IMR-90 (cell line): ENCODE data around the gene DHRS3. TPM values are rescaled to one million over a fixed set of nuclear protein-coding genes. Genes with fewer than 3 reads are reported as not detected.

Source experiments
- ATAC-seq: fragments of 200-7000 bp; cut with Tn5 transposase; 2 replicates; pipeline ENCODE4 v1.9.1; 2020; ENCODE audit warnings: low read depth, mild to moderate bottlenecking, moderate library complexity
- BruUV-seq: library from RNA; stranded (reverse); fragments of 400-500 nt; replicated peaks from 2 replicates; lab custom pipeline; 2021; lab: Mats Ljungman, UMichigan
- CTCF ChIA-PET: fragments of 300-600 bp; formaldehyde crosslinking; extraction: SDS; loops from one replicate; lab custom pipeline; 2021; ENCODE audit warnings: antibody characterized with exemption; lab: Yijun Ruan, JAX
- POLR2A ChIA-PET: fragments of 300-600 bp; sonication (Branson Sonifier 250); formaldehyde crosslinking; loops from one replicate; lab custom pipeline; 2022; ENCODE audit warnings: antibody characterized with exemption; ENCODE audit not compliant: unreplicated experiment; lab: Charles Lee
- DNase-seq: peaks from one replicate; pipeline ENCODE4 v3.0.0; 2013
- H2AFZ ChIP-seq: replicated peaks from 2 replicates; pipeline ENCODE3; 2013; ENCODE audit warnings: low read length, mild to moderate bottlenecking; ENCODE audit not compliant: poor library complexity
- H2AK5ac ChIP-seq: 2 replicates; pipeline ENCODE4 v1.6.1; 2013; ENCODE audit warnings: low read depth, low read length, inconsistent platforms
- H2AK9ac ChIP-seq: replicated peaks from 2 replicates; pipeline ENCODE3; 2013; ENCODE audit warnings: mild to moderate bottlenecking, low read depth, low read length, moderate library complexity; ENCODE audit not compliant: poor library complexity
- H2BK120ac ChIP-seq: 2 replicates; pipeline ENCODE4 v1.6.1; 2013; ENCODE audit warnings: low read depth, low read length, inconsistent platforms
- H2BK15ac ChIP-seq: 3 replicates; pipeline ENCODE4 v1.6.1; 2013; ENCODE audit warnings: low read depth, low read length, inconsistent platforms
- H2BK20ac ChIP-seq: 2 replicates; pipeline ENCODE4 v1.6.1; 2013; ENCODE audit warnings: low read depth, mild to moderate bottlenecking, inconsistent platforms, low read length, moderate library complexity
- H2BK5ac ChIP-seq: 2 replicates; pipeline ENCODE4 v1.6.1; 2013; ENCODE audit warnings: mild to moderate bottlenecking, low read depth, low read length, inconsistent platforms; ENCODE audit not compliant: poor library complexity, severe bottlenecking
- H3K14ac ChIP-seq: replicated peaks from 2 replicates; pipeline ENCODE4 v1.6.1; 2013; ENCODE audit warnings: low read depth, low read length, inconsistent platforms
- H3K18ac ChIP-seq: 2 replicates; pipeline ENCODE4 v1.6.1; 2013; ENCODE audit warnings: low read depth, low read length, control low read depth
- H3K23ac ChIP-seq: 2 replicates; pipeline ENCODE4 v1.6.1; 2013; ENCODE audit warnings: low read depth, low read length, inconsistent platforms
- H3K27ac ChIP-seq: 2 replicates; pipeline ENCODE4 v1.5.1; 2013; ENCODE audit warnings: mild to moderate bottlenecking, control low read depth, low read length; ENCODE audit not compliant: insufficient read depth
- H3K27me3 ChIP-seq: 2 replicates; pipeline ENCODE4 v1.6.1; 2013; ENCODE audit warnings: low read length; ENCODE audit not compliant: control insufficient read depth, insufficient read depth
- H3K36me3 ChIP-seq: 2 replicates; pipeline ENCODE4 v1.6.1; 2013; ENCODE audit warnings: low read length, mixed read lengths; ENCODE audit not compliant: control insufficient read depth, insufficient read depth
- H3K4ac ChIP-seq: 2 replicates; pipeline ENCODE4 v1.6.1; 2013; ENCODE audit warnings: low read depth, low read length, inconsistent platforms
- H3K4me1 ChIP-seq: 2 replicates; pipeline ENCODE4 v1.6.1; 2013; ENCODE audit warnings: low read length, mixed read lengths; ENCODE audit not compliant: control insufficient read depth, insufficient read depth
- H3K4me2 ChIP-seq: 2 replicates; pipeline ENCODE4 v1.6.1; 2013; ENCODE audit warnings: low read depth, mild to moderate bottlenecking, control low read depth, low read length, moderate library complexity
- H3K4me3 ChIP-seq: 2 replicates; pipeline ENCODE4 v1.5.1; 2013; ENCODE audit warnings: low read depth, mild to moderate bottlenecking, control low read depth, low read length, moderate library complexity; ENCODE audit not compliant: insufficient read depth
- H3K56ac ChIP-seq: 2 replicates; pipeline ENCODE4 v1.6.1; 2013; ENCODE audit warnings: low read length, inconsistent platforms; ENCODE audit not compliant: insufficient read depth; ENCODE audit errors: extremely low read depth
- H3K79me1 ChIP-seq, 2 experiments: 2 replicates each; pipeline ENCODE4 v1.6.1; 2013; ENCODE audit warnings: low read length in 2 of 2, inconsistent platforms in 1 of 2, low read depth in 1 of 2
- H3K9ac ChIP-seq: 2 replicates; pipeline ENCODE4 v1.6.1; 2013; ENCODE audit warnings: low read depth, low read length, control low read depth
- H3K9me1 ChIP-seq: 2 replicates; pipeline ENCODE4 v1.6.1; 2013; ENCODE audit warnings: low read length, inconsistent platforms; ENCODE audit not compliant: insufficient read depth
- H3K9me3 ChIP-seq: 2 replicates; pipeline ENCODE4 v1.6.1; 2013; ENCODE audit warnings: low read length; ENCODE audit not compliant: control insufficient read depth, insufficient read depth
- H4K20me1 ChIP-seq: 2 replicates; pipeline ENCODE4 v1.6.1; 2013; ENCODE audit warnings: low read length, inconsistent platforms; ENCODE audit not compliant: insufficient read depth
- H4K5ac ChIP-seq: 2 replicates; pipeline ENCODE4 v1.6.1; 2013; ENCODE audit warnings: mild to moderate bottlenecking, low read depth, low read length, control low read depth
- H4K8ac ChIP-seq, 2 experiments: 2 replicates each; pipeline ENCODE4 v1.6.1; 2013; ENCODE audit warnings: low read depth in 2 of 2, low read length in 2 of 2, control low read depth in 1 of 2, inconsistent platforms in 1 of 2
- H4K91ac ChIP-seq: 2 replicates; pipeline ENCODE4 v1.6.1; 2013; ENCODE audit warnings: low read depth, low read length, inconsistent platforms; ENCODE audit not compliant: insufficient read depth
- CEBPB ChIP-seq: IDR thresholded peaks from 2 replicates; pipeline ENCODE4 v1.6.1; 2012; ENCODE audit warnings: low read depth, low read length, improper control_type of control experiment
- CHD1 ChIP-seq: IDR thresholded peaks from 2 replicates; pipeline ENCODE4 v1.6.1; 2012; ENCODE audit warnings: low read depth, low read length, improper control_type of control experiment
- WGBS, 2 experiments: methylation state at CpG; one replicate each; pipeline versions ENCODE4 v1.1.5 to v1.1.7; 2013; ENCODE audit warnings: missing lambda C conversion rate in 2 of 2; ENCODE audit not compliant: insufficient read length in 1 of 2; ENCODE audit errors: extremely low coverage in 2 of 2; 5-methylcytosine and 5-hydroxymethylcytosine counted together
- dilution Hi-C: fragments of 300-500 bp; cut with HindIII; formaldehyde crosslinking; loops from one replicate; pipeline ENCODE4 v1.14.3; 2018; ENCODE audit warnings: low sequenced_read_pairs; ENCODE audit not compliant: unreplicated experiment
- in situ Hi-C: fragments of 300-500 bp; cut with MboI; formaldehyde crosslinking; loops from 3 replicates; pipeline ENCODE4 v1.14.3; 2019; ENCODE audit warnings: low sequenced_read_pairs, inconsistent platforms, mixed read lengths
- intact Hi-C: fragments of 100-400 bp; cut with micrococcal nuclease; formaldehyde crosslinking; loops from 2 replicates; pipeline ENCODE4 v1.10.0; 2022
- polyA plus RNA-seq, 3 experiments: library from polyadenylated mRNA; depleted of rRNA; stranded (reverse); fragments of >200 nt; gene quantifications; 2 replicates each; pipeline ENCODE4 v1.2.3, GENCODE V29; 2012; ENCODE audit warnings: low replicate concordance in 1 of 3
- total RNA-seq: library from RNA; depleted of rRNA; stranded (reverse); fragments of >200 nt; gene quantifications from 2 replicates; pipeline ENCODE4 v1.2.3, GENCODE V29; 2012

DHRS3 gene
- total and polyA plus RNA-seq, 2 of the 4 experiments (the other 2 are of a cell fraction): 11.2 to 14.5 TPM

DNA sequence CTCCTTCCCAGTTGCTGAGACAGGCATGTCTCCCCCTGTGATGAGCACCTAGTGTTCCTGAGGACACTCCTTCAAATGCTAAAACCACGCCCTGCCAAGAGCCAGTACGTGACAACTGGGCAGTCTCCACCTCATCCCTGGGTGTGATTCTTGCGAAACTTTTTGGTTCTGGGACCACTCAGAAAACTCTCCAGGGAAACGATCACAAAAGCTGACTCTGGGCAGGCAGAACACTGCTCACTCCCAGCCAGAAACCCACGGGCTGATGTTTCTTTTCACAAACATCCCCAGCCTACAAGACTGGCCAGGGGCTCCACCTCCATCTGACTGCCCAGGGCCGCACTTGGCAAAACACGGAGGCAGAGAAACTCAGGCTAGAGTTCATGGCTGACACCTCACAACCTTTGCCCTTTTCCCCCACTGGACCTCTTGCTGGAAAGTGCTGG lies 24.4 kb downstream of the DHRS3 start:
- no peak for ATAC-seq

More for the DNA sequence above, 24.4 kb downstream of the DHRS3 start:
- H3K4ac ChIP-seq: peak overlapping the region; percentile 40
- 0 out of 2 replicates have a peak overlapping the region, but pooled peaks have one; percentile 29 for H3K14ac ChIP-seq
- H3K4me1 ChIP-seq: peaks cover 24% of the 10 kb centered on the region
- no peaks in the 10 kb centered on the region for H3K9me3 ChIP-seq
- peak overlapping the region; percentile 15; the same call in 1 of the 2 replicates for H3K4me2 ChIP-seq
- no TSS peak for BruUV-seq
- H2BK20ac ChIP-seq: peak overlapping the region; percentile 33; the same call in 1 of the 2 replicates
- H3K79me1 ChIP-seq: peaks cover 4 to 6% of the 10 kb centered on the region in 2 experiments; a peak in 2 of 4 replicates
- 20% methylated on average over 1 of the region's 7 CpGs; no CpG with 5 or more reads in 1 of the 2 experiments for WGBS, 2 experiments
- peak overlapping the region; percentile 26 for H4K5ac ChIP-seq
- no peak overlapping the region for H2AFZ ChIP-seq
- peak overlapping the region; percentile 53 for H2BK120ac ChIP-seq
- peak overlapping the region; percentile 39; the same call in 1 of the 2 replicates for H3K9ac ChIP-seq
- H3K27me3 ChIP-seq: no peaks in the 10 kb centered on the region
- peaks cover 3% of the 10 kb centered on the region; the same call in 1 of the 2 replicates for H3K9me1 ChIP-seq
- H4K91ac ChIP-seq: peak overlapping the region; percentile 86
- in situ Hi-C loops (no loop called here), dilution Hi-C loops (no loop called here), intact Hi-C loops (no loop called here)
- peak overlapping the region; percentile 4 for H2BK5ac ChIP-seq
- H3K23ac ChIP-seq: peak overlapping the region; percentile 28
- H3K4me3 ChIP-seq: no peak overlapping the region
- H2AK5ac ChIP-seq: peak overlapping the region; percentile 79; the same call in 1 of the 2 replicates
- no peaks in the 10 kb centered on the region; the same call in 1 of the 2 replicates for H3K36me3 ChIP-seq
- peak overlapping the region; percentile 51 for H3K27ac ChIP-seq
- peak overlapping the region; percentile 2 to 62; a peak in 3 of 4 replicates for H4K8ac ChIP-seq
- no peak overlapping the region for H2AK9ac ChIP-seq
- peak overlapping the region; percentile 62 for H3K18ac ChIP-seq
- ChIA-PET POLR2A (no interaction called here), CTCF (interaction anchor here (0.6 to 2.9 kb wide), 2 partner anchors 10 to 25 kb away, joined by 3 to 6 read pairs; partner anchors contain the start of gene DHRS3)
- H3K56ac ChIP-seq: no peak overlapping the region
- H4K20me1 ChIP-seq: no peaks in the 10 kb centered on the region; the same call in 1 of the 2 replicates
- H2BK15ac ChIP-seq: peak overlapping the region; percentile 0; the same call in 2 of the 3 replicates
- DNase-seq: peak; percentile 59
- peak; percentile 90 for TF ChIP-seq CEBPB
- no peak for TF ChIP-seq CHD1
